ENCODE data around the gene TRAF4.
A peak's percentile ranks its signal among the peaks of the same experiment; 100 is the strongest.

The TRAF4 gene

DNA sequence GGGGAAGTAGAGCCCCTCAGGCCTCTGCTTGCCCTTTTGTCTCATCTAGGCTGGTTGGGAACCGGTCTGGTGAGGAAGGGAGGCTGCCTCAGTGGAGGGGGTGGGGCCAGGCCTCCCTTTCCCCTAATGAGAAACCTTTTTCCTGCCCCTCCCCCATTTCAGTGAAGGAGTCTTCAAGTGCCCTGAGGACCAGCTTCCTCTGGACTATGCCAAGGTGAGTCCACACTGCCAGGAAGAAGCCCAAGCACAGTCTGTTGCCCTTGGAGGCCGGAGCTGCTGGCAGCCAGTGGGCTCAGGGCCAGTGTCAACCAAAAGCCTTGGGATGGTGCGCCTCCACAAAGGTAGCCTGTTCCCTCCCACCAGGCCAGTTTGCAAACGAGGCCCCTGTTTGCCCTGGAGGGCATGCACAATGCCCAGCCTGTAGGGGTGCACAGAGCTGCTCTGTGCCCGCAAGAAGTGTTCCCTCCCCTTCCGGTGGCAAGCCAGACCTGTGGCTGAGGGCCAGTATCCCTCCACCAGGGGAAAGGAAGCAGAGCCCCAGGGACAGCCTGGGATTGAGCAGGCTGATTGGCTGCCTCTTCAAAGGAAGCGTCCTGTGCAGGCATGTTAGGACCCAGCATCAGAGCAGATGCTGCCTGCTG lies 3.4 kb downstream of the TRAF4 start:
- peak in 51 of 58 donors; percentile 30 to 90 (median 70) for DNase-seq

DNA sequence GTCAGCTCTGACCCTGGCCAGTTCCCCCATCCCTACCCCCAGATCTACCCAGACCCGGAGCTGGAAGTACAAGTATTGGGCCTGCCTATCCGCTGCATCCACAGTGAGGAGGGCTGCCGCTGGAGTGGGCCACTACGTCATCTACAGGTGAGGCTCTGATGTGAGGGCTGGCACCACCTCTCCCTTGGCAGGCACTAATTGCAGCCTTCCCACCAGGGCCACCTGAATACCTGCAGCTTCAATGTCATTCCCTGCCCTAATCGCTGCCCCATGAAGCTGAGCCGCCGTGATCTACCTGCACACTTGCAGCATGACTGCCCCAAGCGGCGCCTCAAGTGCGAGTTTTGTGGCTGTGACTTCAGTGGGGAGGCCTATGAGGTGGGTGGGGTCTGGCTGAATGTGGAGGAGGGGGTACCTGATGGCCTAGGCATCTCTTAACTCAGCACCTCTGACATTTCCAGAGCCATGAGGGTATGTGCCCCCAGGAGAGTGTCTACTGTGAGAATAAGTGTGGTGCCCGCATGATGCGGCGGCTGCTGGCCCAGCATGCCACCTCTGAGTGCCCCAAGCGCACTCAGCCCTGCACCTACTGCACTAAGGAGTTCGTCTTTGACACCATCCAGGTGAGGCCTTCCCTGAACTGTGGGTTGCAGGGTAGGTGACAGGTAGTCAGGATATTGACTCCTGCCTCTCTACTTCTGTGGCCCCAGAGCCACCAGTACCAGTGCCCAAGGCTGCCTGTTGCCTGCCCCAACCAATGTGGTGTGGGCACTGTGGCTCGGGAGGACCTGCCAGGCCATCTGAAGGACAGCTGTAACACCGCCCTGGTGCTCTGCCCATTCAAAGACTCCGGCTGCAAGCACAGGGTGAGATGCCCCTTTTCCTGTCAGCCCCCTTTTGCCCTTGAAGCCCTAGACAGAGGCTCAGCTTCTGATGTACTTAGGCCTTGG lies 4.3 kb downstream of the TRAF4 start:
- DNase-seq, result peak in 1 of 58 donors; percentile 7

DNA sequence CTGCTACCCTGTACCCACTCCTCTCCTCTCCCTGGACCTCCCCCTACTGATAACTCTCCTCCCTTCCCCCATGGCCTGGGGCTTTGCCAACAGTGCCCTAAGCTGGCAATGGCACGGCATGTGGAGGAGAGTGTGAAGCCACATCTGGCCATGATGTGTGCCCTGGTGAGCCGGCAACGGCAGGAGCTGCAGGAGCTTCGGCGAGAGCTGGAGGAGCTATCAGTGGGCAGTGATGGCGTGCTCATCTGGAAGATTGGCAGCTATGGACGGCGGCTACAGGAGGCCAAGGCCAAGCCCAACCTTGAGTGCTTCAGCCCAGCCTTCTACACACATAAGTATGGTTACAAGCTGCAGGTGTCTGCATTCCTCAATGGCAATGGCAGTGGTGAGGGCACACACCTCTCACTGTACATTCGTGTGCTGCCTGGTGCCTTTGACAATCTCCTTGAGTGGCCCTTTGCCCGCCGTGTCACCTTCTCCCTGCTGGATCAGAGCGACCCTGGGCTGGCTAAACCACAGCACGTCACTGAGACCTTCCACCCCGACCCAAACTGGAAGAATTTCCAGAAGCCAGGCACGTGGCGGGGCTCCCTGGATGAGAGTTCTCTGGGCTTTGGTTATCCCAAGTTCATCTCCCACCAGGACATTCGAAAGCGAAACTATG lies 5.2 kb downstream of the TRAF4 start:
- peak in 2 of 58 donors; percentile 5 to 21 for DNase-seq

DNA sequence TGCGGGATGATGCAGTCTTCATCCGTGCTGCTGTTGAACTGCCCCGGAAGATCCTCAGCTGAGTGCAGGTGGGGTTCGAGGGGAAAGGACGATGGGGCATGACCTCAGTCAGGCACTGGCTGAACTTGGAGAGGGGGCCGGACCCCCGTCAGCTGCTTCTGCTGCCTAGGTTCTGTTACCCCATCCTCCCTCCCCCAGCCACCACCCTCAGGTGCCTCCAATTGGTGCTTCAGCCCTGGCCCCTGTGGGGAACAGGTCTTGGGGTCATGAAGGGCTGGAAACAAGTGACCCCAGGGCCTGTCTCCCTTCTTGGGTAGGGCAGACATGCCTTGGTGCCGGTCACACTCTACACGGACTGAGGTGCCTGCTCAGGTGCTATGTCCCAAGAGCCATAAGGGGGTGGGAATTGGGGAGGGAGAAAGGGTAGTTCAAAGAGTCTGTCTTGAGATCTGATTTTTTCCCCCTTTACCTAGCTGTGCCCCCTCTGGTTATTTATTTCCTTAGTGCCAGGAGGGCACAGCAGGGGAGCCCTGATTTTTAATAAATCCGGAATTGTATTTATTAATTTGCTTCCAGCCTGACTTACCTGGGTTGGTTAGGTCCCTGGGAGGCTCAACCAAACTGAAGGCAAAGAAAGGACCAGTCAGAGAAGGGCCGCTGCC lies 5.8 kb downstream of the TRAF4 start:
- DNase-seq, result peak in 1 of 58 donors; percentile 11

DNA sequence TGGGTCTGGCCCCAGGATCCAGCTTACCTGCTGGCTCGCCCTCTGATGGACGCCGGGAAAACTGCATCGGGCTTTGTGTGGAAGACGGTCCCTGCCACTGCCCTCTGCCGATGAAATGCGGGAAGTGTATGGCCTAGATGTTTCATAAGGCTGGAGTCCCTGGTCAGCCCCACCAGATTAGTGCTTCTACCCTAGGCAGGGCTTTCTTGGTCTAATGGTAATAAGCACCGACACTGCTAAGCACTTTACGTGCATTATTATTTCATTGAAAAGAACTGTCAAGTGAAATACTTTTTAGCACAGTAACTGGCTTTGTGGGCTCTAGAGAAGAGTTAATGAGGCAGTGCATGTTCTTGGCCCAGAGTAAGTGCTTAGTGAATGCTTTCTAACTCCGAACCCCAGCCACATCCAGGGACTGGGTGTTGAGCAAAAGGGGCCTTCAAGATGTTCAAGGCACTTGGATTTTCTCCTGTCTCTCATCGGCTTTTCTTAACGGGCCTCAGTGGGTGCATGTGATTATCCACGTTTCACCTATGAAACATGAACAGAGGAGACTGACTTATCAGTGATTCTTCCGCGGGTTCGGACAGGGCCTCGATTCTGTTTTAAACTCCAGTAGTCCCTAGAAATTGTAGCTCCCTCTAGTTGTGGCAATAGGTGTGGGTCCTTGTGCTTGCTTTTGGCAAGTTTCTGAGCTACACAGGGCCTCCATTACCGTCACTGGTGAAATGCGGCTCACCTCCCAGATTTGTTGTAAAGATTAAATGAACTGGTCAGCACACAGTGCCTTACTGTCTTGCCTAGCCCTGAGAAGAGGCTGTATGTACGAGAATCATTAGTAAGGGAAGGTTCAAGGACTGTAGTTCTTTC lies 6.6 kb downstream of the TRAF4 start:
- peak; percentile 43 to 95 (median 86) for DNase-seq

DNA sequence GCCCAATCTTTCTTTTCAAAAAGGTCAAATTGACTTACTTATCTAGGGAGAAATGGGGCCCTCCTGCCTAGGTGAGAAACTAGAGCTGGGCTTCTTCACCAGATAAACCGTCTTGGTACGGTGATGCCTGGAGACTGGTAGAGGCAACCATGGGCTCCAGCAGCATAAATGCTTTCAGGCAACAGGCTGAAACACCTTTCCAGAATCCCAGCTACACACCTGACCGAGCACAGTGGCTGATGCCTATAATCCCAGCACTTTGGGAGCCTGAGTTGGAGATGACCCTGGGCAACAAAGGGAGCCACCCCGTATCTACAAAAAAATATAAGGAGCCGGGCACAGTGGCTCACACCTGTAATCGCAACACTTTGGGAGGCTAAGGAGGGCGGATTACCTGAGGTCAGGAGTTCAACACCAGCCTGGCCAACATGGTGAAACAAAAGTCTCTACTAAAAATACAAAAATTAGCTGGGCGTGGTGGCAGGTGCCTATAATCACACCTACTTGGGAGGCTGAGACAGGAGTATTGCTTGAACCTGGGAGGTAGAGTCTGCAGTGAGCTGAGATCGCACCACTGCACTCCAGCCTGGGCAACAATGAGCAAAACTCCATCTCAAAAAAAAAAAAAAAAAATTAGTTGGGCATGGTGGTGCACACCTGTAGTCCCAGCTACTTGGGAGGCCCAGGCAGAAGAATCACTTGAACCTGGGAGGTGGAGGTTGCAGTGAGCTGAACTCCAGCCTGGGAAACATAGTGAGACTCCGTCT lies 8.0 kb downstream of the TRAF4 start:
- no peak for DNase-seq

DNA sequence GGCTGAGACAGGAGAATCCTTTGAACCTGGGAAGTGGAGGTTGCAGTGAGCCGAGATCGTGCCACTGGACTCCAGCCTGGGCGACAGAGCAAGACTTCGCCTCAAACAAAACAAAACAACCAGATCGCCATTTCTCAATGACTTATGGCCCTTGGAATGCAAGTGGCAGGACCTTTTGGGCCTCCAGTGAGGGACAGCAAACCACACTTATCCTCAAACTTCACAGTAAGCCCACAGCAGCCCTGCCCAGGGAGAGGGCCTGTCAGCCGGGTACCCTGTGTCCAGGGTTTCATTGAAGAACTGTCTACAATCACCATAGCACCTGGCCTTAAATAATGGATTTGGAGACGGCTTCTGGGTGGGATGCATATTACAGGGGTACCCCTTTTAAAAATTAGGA lies 11.7 kb downstream of the TRAF4 start:
- no peak for DNase-seq

DNA sequence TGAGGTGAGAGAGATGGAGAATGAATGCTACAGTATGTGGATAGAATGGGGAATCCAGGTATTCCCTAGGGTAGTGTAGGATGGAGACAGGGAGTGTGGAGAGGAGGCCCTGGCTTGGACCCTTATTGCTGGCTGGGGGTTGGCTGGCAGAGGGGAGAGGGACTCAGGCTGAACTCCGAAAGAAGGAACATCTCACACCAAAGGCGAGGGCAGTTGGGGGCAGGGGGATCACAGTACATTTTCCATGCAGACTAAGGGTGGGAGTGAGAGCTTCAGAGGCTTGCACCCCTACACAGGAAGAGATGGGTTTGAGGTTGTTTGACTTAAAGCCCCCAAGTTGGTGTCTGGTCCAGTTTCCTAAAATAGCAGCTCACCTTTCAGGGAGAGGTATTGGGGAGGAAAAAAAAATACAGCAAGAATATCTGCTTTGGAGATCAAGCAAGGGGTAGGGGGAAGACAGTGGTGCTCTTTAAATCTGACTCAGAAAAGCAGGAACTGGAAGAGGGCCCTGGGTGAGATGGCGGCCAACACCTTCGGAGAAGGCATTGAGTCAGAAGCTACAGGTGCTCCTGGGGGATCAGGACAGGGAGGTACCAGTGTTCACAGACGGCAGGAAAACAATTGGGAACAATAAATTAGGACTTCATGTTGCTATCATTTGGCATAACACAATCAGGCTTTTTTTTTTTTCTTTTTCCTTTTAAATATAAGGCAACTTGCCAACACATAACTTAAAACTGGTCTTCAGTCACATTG lies 12.4 kb downstream of the TRAF4 start:
- DNase-seq, result no peak

DNA sequence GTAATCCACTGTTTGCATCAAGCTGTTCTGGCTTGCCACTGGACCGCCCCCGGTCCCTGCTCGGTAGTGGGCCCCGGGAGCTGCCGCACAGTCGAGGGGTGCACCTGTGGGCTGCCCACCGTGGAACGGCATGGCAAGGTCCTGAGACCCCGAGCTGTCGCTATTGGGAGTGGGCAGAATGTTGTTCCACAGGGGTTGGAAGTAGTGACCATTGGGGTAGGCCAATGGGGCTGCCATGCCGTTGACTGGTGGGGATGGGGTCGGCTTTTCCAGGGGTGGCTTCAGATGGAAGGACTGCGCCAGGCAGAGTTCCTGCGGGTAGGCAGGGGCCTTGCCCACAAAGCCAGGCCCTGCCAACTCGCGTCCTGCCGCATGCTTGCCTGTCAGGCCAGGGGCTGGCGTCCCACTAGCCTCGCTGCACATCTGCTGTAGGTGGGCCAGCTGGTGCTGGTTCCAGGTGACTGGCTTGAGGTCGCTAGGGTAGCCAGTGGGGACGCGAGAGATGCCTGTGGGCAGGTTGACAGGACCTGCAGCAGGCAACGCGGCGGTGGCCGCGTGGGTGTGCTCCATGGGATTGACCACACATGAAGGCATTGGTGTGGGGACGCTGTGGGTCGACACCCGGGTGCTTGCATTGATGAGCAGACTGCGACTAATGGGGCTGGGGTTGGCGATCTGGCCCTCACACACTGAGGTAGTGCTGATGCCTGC lies 14.8 kb downstream of the TRAF4 start:
- DNase-seq, result no peak

DNA sequence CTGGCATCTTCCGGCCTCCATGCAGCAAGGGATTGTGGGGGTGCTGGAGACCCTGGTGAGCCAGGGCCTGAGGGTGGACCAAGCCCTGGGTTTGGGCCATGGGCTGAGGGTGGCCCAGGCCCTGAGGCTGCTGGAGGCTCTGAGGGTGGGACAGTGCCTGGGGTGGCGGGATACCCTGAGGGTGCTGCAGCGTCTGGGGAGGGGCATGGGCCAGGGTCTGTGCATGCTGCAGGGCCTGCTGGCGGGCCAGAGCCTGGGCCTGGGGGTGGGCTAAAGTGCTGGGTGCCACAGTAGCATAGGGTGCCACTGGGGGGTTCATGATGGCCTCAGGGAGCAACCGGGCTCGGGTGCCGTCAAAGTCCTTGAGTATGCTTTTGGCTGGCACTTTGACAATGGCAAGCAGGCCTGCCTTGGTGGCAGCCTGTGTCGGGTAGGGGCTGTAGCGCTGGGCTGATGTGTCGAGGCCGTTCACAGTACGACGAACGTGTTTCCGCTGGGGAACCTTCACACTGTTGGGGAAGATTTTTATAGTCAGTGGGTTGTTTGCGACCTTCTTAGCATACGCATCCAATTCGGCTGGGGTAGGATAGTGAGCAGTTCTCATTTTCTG lies 15.6 kb downstream of the TRAF4 start:
- DNase-seq, result no peak

DNA sequence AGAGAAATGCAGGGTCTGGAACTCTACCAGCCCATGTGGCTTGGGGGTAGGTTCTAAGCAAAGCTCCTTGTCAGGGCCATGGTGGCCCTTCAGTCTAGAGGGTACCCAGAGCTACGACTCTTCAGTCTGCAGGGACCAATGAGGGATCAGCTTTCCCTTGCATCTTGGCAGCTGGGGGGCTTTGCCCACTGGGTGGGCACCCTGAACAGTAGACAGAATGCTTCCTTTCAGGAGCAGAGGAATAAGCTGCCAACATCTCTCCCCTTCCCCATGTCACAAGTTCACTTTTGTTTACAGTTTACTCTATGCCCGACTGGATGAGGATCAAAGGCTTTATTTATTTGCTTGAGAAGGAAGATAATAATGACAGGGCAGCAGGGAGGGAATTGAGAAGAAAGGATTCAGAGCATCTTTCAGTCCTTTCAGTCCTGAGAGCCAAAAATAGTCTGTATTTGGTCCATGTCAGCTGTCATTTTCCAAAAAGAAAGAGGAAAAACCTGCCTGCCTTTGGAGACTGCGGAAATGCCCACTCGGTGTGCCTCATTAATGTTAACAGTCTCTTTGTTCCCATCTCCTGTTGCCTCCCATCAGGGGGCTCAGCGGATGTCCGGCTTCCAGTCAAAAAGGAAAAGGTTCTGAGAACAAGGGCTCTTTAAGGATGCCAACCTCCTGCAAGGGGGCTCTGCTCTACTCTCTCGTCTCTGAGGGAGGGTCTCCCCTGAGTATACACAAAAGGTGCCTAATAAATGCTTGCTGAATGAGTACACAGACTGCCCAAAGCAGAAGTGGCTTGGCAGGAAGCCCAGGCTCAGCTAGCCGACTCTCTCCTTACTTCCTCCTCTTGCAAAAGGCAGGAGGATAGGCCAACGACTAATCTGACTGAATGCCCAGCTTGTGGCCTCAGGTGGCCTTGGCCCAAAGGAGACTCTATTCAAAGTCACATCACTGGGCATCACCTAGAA lies 17.1 kb downstream of the TRAF4 start:
- DNase-seq, result peak in 40 of 58 donors; percentile 7 to 84 (median 40)

DNA sequence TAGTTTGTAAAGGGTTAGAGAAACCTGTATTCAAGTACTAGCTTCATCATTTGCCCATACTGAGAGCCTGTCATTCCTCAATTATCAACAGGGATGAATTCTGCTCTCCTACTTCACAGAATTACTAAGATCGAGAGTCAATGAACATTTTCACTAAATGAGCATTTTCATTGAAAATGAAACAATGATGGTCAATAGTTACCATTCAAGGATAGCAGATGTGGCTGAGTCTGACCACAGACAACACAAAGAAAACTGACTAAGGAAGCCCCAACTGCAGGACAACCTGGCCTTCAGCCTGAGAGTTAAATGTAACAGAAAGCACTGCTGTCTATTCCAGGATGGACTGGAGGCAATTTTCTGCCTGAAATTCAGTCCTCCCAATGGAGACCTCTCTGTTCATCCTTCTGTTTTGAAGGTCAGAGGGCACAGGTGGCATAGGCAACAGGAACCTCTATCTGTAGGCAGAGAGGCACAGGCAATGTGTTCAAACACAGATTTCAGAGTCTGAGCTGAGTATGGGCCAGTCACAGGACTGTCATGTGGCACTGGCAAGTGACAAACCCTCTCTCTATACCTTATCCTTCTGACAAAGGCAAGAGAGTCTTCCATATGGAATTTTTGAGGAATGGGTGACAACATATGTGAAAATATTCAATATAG lies 19.5 kb downstream of the TRAF4 start:
- peak in 1 of 58 donors; percentile 44 for DNase-seq

DNA sequence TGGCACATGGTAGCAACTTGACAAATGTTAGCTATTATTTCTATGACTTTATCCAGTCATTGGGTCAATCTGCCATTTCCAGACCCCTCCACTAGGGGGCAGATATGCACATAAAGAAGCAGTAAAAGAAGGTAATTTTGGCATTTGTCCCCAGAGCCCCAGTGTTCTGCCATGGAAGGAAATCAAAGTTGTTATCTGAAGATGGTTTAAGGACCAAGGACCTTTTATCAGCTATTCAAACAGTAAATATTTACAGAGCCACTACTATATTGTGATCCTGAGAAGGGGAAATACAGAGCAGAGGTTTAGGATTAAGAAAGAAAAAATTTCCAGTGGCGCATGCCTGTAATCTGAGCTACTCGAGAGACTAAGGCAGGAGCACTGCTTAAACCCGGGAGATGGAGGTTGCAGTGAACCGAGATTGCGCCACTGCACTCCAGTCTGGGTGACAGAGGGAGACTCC lies 20.0 kb downstream of the TRAF4 start:
- peak in 42 of 58 donors; percentile 12 to 83 (median 38) for DNase-seq

DNA sequence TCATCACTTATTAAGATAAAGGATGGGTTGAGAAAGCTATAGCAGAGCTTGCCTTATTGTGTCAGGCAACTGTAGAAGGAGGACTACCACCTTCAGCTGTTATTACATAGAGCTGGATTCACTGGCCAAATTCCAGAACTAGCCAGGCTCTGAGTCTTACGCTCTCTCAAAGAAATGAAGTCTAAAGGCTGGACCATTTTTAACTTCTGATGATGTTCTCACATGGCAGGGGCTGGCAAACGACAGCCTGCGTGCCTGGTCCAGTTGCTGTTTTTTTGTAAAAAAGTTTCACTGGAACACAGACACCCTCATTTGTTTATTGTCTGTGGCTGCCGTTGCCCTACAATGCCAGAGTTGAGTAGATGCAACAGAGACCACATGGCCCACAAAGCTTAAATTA lies 21.2 kb downstream of the TRAF4 start:
- peak in 5 of 58 donors; percentile 13 to 30 (median 20) for DNase-seq

DNA sequence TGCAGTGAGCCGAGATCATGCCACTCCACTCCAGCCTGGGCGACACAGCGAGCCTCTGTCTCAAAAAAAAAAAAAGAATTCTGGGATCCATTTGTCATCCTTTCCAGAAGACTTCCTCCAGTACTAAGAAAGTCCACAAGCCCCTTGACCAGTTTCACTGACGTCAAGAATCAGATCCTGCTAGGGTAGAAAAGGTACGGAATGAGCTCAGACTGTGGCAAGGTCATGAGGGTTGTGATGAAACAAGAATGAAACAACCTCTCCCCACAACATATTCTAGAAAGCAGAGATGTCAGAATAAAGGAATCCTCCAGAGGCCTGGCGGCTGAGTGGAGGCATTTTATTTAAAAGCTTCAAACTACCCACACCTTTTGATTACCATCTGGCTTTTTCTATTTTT lies 29.9 kb downstream of the TRAF4 start:
- DNase-seq, result no peak

DNA sequence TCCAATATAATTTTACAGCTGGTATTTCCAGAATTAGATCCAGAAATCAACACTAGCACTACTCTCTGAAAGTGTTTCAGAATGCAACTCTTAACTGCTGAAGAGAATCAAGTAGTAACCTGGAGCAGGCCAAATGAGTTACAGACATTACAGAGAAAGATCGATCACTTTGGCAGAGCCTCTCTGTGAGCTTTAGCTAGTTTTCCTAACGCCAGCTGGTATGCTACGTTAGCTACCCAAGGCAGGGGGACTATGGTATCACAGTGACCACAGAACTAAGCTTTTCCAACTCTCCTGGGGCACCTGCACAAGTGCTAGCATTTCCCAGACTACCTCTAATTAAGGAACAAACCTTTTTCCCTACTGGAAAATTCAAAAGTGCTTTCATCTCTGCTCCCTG lies 30.4 kb downstream of the TRAF4 start:
- no peak for DNase-seq

Measured in anterior cingulate cortex (tissue), 58 donors.